Activated T-cell treated with anti-CD3 and anti-CD28 coated beads, Interleukin-2, amount 50 U/mL, for 72 hours (primary cell): ENCODE results near the gene MAPK12. TPM values are rescaled to one million over a fixed set of nuclear protein-coding genes. Genes with fewer than 3 reads are reported as not detected.

Experiments used
- ATAC-seq, 2 donors: fragments of 150-1000 bp; cut with Tn5 transposase; replicated peaks in 1 of 2; 2 replicates each; pipeline ENCODE4 v1.10.0; 2021; ENCODE audit warnings: moderate library complexity in 2 of 2, mild to moderate bottlenecking in 1 of 2
- DNase-seq, 2 donors: peaks; one replicate each; pipeline ENCODE4 v3.0.0; 2021 to 2022; ENCODE audit warnings: mixed read lengths in 1 of 2
- H3K27ac Mint-ChIP-seq: one replicate; pipeline ENCODE4 v1.8.0; 2022; ENCODE audit warnings: mild to moderate bottlenecking, moderate library complexity, mixed read lengths
- H3K27me3 Mint-ChIP-seq: one replicate; pipeline ENCODE4 v1.8.0; 2022; ENCODE audit warnings: low read depth, mixed read lengths
- H3K36me3 Mint-ChIP-seq, 2 donors: one replicate each; pipeline ENCODE4 v1.8.0; 2022; ENCODE audit warnings: mixed read lengths in 2 of 2, mild to moderate bottlenecking in 1 of 2; ENCODE audit not compliant: insufficient read depth in 2 of 2
- H3K4me1 Mint-ChIP-seq: one replicate; pipeline ENCODE4 v1.8.0; 2022; ENCODE audit warnings: low read depth, mixed read lengths
- H3K4me3 Mint-ChIP-seq, 2 donors: one replicate each; pipeline ENCODE4 v1.8.0; 2022; ENCODE audit warnings: mild to moderate bottlenecking in 2 of 2, mixed read lengths in 2 of 2, moderate library complexity in 2 of 2
- H3K9me3 Mint-ChIP-seq, 2 donors: one replicate each; pipeline ENCODE4 v1.8.0; 2022; ENCODE audit warnings: mixed read lengths in 2 of 2
- total RNA-seq, 2 donors: library from RNA; stranded (reverse); gene quantifications; one replicate each; pipeline ENCODE4 v1.2.3, GENCODE V29; 2022

MAPK12 gene
- total RNA-seq, 2 donors from 2014 or later, result 8.5 to 11.5 TPM

GRCh38 chr22:50283821-50284220 lies 22.3 kb upstream of the MAPK12 start:
- Mint-ChIP-seq H3K36me3 (no peaks in the 10 kb centered on the region), H3K27ac (no peak overlapping the region), H3K4me3 (no peak overlapping the region), H3K9me3 (no peaks in the 10 kb centered on the region), H3K4me1 (no peaks in the 10 kb centered on the region), H3K27me3 (no peaks in the 10 kb centered on the region)
- DNase-seq (no peak), ATAC-seq (no peak)

- ATAC-seq, result no peak
- no peaks in the 10 kb centered on the region for H3K9me3 Mint-ChIP-seq
These were observed 21.1 kb upstream of the MAPK12 start for GRCh38 chr22:50282361-50283155.

GRCh38 chr22:50281957-50282356 lies 20.5 kb upstream of the MAPK12 start:
- no peak overlapping the region for H3K4me3 Mint-ChIP-seq
- no peaks in the 10 kb centered on the region for H3K9me3 Mint-ChIP-seq
- no peak for ATAC-seq
- DNase-seq, result no peak
- no peaks in the 10 kb centered on the region for H3K4me1 Mint-ChIP-seq
- no peak overlapping the region for H3K27ac Mint-ChIP-seq
- no peaks in the 10 kb centered on the region for H3K36me3 Mint-ChIP-seq
- no peaks in the 10 kb centered on the region for H3K27me3 Mint-ChIP-seq

More at GRCh38 chr22:50282361-50283155, 21.1 kb upstream of the MAPK12 start:
- Mint-ChIP-seq H3K27me3 (no peaks in the 10 kb centered on the region), H3K27ac (no peak overlapping the region), H3K4me3 (no peak overlapping the region), H3K4me1 (no peaks in the 10 kb centered on the region), H3K36me3 (no peaks in the 10 kb centered on the region)
- no peak for DNase-seq

GRCh38 chr22:50281384-50281760 lies 19.9 kb upstream of the MAPK12 start:
- Mint-ChIP-seq H3K27ac (no peak overlapping the region), H3K36me3 (no peaks in the 10 kb centered on the region), H3K4me1 (no peaks in the 10 kb centered on the region), H3K27me3 (no peaks in the 10 kb centered on the region), H3K9me3 (no peaks in the 10 kb centered on the region), H3K4me3 (no peak overlapping the region)
- ATAC-seq (no peak), DNase-seq (no peak)

- H3K4me1 Mint-ChIP-seq, result no peaks in the 10 kb centered on the region
- no peaks in the 10 kb centered on the region for H3K27me3 Mint-ChIP-seq
- H3K27ac Mint-ChIP-seq, result no peak overlapping the region
- no peak overlapping the region for H3K4me3 Mint-ChIP-seq
- DNase-seq (no peak), ATAC-seq (no peak)
- no peaks in the 10 kb centered on the region for H3K9me3 Mint-ChIP-seq
- H3K36me3 Mint-ChIP-seq, result no peaks in the 10 kb centered on the region
These were observed 19.4 kb upstream of the MAPK12 start for GRCh38 chr22:50280708-50281383.

GRCh38 chr22:50280022-50280707 lies 18.7 kb upstream of the MAPK12 start:
- H3K36me3 Mint-ChIP-seq, result no peaks in the 10 kb centered on the region
- DNase-seq, result no peak
- no peak for ATAC-seq
- H3K4me3 Mint-ChIP-seq, result no peak overlapping the region
- H3K9me3 Mint-ChIP-seq, result no peaks in the 10 kb centered on the region
- no peaks in the 10 kb centered on the region for H3K4me1 Mint-ChIP-seq
- H3K27ac Mint-ChIP-seq, result no peak overlapping the region
- no peaks in the 10 kb centered on the region for H3K27me3 Mint-ChIP-seq

GRCh38 chr22:50278956-50279619 lies 17.6 kb upstream of the MAPK12 start:
- Mint-ChIP-seq H3K27me3 (no peaks in the 10 kb centered on the region), H3K9me3 (no peaks in the 10 kb centered on the region), H3K4me3 (no peak overlapping the region), H3K4me1 (no peaks in the 10 kb centered on the region), H3K36me3 (no peaks in the 10 kb centered on the region), H3K27ac (no peak overlapping the region)
- DNase-seq (no peak), ATAC-seq (no peak)

- H3K9me3 Mint-ChIP-seq, result no peaks in the 10 kb centered on the region
- no peak for DNase-seq
- no peaks in the 10 kb centered on the region for H3K36me3 Mint-ChIP-seq
- no peaks in the 10 kb centered on the region for H3K27me3 Mint-ChIP-seq
- no peaks in the 10 kb centered on the region for H3K4me1 Mint-ChIP-seq
- ATAC-seq, result no peak
- H3K27ac Mint-ChIP-seq, result no peak overlapping the region
- H3K4me3 Mint-ChIP-seq, result no peak overlapping the region
These were observed 17.0 kb upstream of the MAPK12 start for GRCh38 chr22:50278461-50278860.

GRCh38 chr22:50277761-50278160 lies 16.3 kb upstream of the MAPK12 start:
- Mint-ChIP-seq H3K27me3 (no peaks in the 10 kb centered on the region), H3K4me1 (no peaks in the 10 kb centered on the region), H3K4me3 (no peak overlapping the region), H3K36me3 (no peaks in the 10 kb centered on the region), H3K9me3 (no peaks in the 10 kb centered on the region), H3K27ac (no peak overlapping the region)
- ATAC-seq (no peak), DNase-seq (no peak)

GRCh38 chr22:50276143-50276542 lies 14.7 kb upstream of the MAPK12 start:
- no peak overlapping the region for H3K27ac Mint-ChIP-seq
- peak; percentile 80 to 82 for ATAC-seq

GRCh38 chr22:50275181-50276055 lies 13.9 kb upstream of the MAPK12 start:
- Mint-ChIP-seq H3K4me1 (no peaks in the 10 kb centered on the region), H3K4me3 (no peak overlapping the region), H3K9me3 (no peaks in the 10 kb centered on the region), H3K36me3 (no peaks in the 10 kb centered on the region), H3K27me3 (no peaks in the 10 kb centered on the region), H3K27ac (no peak overlapping the region)
- DNase-seq (no peak), ATAC-seq (no peak)

More at GRCh38 chr22:50276143-50276542, 14.7 kb upstream of the MAPK12 start:
- no peaks in the 10 kb centered on the region for H3K27me3 Mint-ChIP-seq
- no peaks in the 10 kb centered on the region for H3K9me3 Mint-ChIP-seq
- DNase-seq, result peak; percentile 79
- H3K36me3 Mint-ChIP-seq, result no peaks in the 10 kb centered on the region
- no peaks in the 10 kb centered on the region for H3K4me1 Mint-ChIP-seq
- no peak overlapping the region for H3K4me3 Mint-ChIP-seq

GRCh38 chr22:50274771-50275170 lies 13.3 kb upstream of the MAPK12 start:
- H3K4me3 Mint-ChIP-seq, result no peak overlapping the region
- DNase-seq, result no peak
- no peak overlapping the region for H3K27ac Mint-ChIP-seq
- ATAC-seq, result no peak
- H3K4me1 Mint-ChIP-seq, result no peaks in the 10 kb centered on the region
- no peaks in the 10 kb centered on the region for H3K9me3 Mint-ChIP-seq
- H3K27me3 Mint-ChIP-seq, result no peaks in the 10 kb centered on the region
- H3K36me3 Mint-ChIP-seq, result no peaks in the 10 kb centered on the region
